Measurements from ENCODE around the gene CPN1.
"Not testable (repeated sequence)": the region's sequence is repeated elsewhere in the genome, so short reads cannot be mapped to it uniquely, and the experiment has no call there.

CPN1 gene

GRCh38 chr10:100020886-100021253, 60.8 kb downstream of the CPN1 start:
- no peak for DNase-seq

GRCh38 chr10:100020142-100020885, 61.4 kb downstream of the CPN1 start:
- DNase-seq, result no peak

GRCh38 chr10:100019787-100020141, 61.9 kb downstream of the CPN1 start:
- DNase-seq, result no peak

- no peak for DNase-seq
Measured at GRCh38 chr10:100014071-100014762, 67.5 kb downstream of the CPN1 start.

- DNase-seq, result no peak
Measured at GRCh38 chr10:100013621-100014020, 68.0 kb downstream of the CPN1 start.

GRCh38 chr10:100011906-100012305, 69.8 kb downstream of the CPN1 start:
- not testable (repeated sequence) for DNase-seq

- peak; percentile 87 for DNase-seq
Measured at GRCh38 chr10:100009793-100010676, 71.6 kb downstream of the CPN1 start, which contains the start of gene DNMBP. Gene DNMBP, minus strand, starts transcription at chr10:100009947. Its CDS starts 37,823 bp downstream, at chr10:99972124.

GRCh38 chr10:100009283-100009792, 72.3 kb downstream of the CPN1 start:
- DNase-seq, result peak; percentile 10

GRCh38 chr10:100008708-100009282, 72.9 kb downstream of the CPN1 start:
- no peak for DNase-seq

- no peak for DNase-seq
Measured at GRCh38 chr10:100008142-100008522, 73.5 kb downstream of the CPN1 start.

GRCh38 chr10:100007231-100008141, 74.2 kb downstream of the CPN1 start:
- no peak for DNase-seq

GRCh38 chr10:100006243-100006886, 75.3 kb downstream of the CPN1 start:
- no peak for DNase-seq

GRCh38 chr10:100004805-100005510, 76.7 kb downstream of the CPN1 start:
- DNase-seq, result no peak

GRCh38 chr10:100000109-100000644, 81.5 kb downstream of the CPN1 start:
- DNase-seq, result no peak

GRCh38 chr10:99999319-100000108, 82.2 kb downstream of the CPN1 start:
- no peak for DNase-seq

- DNase-seq, result no peak
Measured at GRCh38 chr10:99998889-99999288, 82.8 kb downstream of the CPN1 start.

- DNase-seq, result no peak
Measured at GRCh38 chr10:99996671-99997648, 84.7 kb downstream of the CPN1 start.

GRCh38 chr10:99995713-99996112, 86.0 kb downstream of the CPN1 start:
- no peak for DNase-seq

Data from activated naive CD4-positive, alpha-beta T cell treated with anti-CD3 and anti-CD28 coated beads, Interleukin-2, amount 50 U/mL, for 16 hours (primary cell).